ENCODE results near the gene PIGC.

GRCh38 chr1:172442843-172443565, 865 bp downstream of the PIGC start:
- TF ChIP-seq CTCF (IDR thresholded peaks at IDR 0.05) (no peak), EP300 (IDR thresholded peaks at IDR 0.05) (no peak)
